ENCODE measurements around the gene WASF3. TPM values are rescaled to one million over a fixed set of nuclear protein-coding genes. Genes with fewer than 3 reads are reported as not detected.

WASF3 gene
- total RNA-seq, 1 donor from 2014 or later = 187 TPM

DNA sequence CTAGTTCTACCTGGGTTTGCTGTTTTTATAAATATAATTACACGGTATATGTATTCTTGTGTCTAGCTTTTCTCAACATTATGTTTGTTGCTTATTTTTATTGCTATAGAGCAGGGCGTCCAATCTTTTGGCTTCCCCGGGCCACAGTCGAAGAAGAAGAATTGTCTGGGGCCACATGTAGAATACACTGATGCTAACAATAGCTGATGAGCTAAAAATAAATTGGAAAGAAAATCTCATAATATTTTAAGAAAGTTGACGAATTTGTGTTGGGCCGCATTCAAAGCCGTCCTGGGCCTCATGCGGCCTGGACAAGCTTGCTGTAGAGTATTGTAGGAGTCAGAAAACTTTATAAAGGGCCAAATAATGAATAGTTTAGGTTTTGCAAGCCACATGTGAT is 169.2 kb downstream of the WASF3 start:
- DNase-seq (ENCODE audit: low spot score, unreplicated experiment) = no peak
- Mint-ChIP-seq H3K27me3 (peaks cover 22% of the 10 kb centered on the region), H3K4me3 (ENCODE audit: low read depth) (no peak overlapping the region), H3K4me1 (ENCODE audit: low read depth) (no peaks in the 10 kb centered on the region), H3K9me3 (ENCODE audit: low read depth) (peaks cover 3% of the 10 kb centered on the region), H3K27ac (no peak overlapping the region), H3K36me3 (ENCODE audit: insufficient read depth) (peaks cover 2% of the 10 kb centered on the region)
- no peak for TF ChIP-seq CTCF (IDR thresholded peaks at IDR 0.05; ENCODE audit: unreplicated experiment)

DNA sequence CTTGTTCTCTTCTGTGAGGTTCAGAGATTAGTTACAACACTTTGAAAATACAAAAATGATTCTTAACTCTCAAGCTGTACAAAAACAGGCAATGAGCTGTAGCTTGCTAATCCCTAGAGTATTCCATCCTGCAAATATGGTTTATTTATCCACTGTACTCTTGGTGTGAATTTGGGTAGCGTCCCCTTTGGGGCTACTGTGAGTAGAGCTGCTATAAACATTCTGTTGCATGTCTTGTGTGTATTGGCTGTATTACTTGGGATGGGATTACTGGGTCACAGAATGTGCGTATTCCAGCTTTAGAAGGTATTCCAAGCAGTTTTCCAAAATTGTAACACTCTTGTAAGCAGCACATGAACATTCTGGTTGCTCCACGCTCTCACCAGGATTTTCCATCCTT is 169.6 kb downstream of the WASF3 start:
- peaks cover 2% of the 10 kb centered on the region for H3K36me3 Mint-ChIP-seq (ENCODE audit: insufficient read depth)
- H3K27ac Mint-ChIP-seq = no peak overlapping the region
- no peaks in the 10 kb centered on the region for H3K4me1 Mint-ChIP-seq (ENCODE audit: low read depth)
- H3K9me3 Mint-ChIP-seq (ENCODE audit: low read depth) = peaks cover 3% of the 10 kb centered on the region
- peaks cover 25% of the 10 kb centered on the region for H3K27me3 Mint-ChIP-seq
- no peak overlapping the region for H3K4me3 Mint-ChIP-seq (ENCODE audit: low read depth)
- no peak for DNase-seq (ENCODE audit: low spot score, unreplicated experiment)
- no peak for TF ChIP-seq CTCF (IDR thresholded peaks at IDR 0.05; ENCODE audit: unreplicated experiment)

GRCh38 chr13:26727633-26728032 is 170.2 kb downstream of the WASF3 start:
- no peak for DNase-seq (ENCODE audit: low spot score, unreplicated experiment)
- H3K36me3 Mint-ChIP-seq (ENCODE audit: insufficient read depth) = peaks cover 2% of the 10 kb centered on the region
- no peak overlapping the region for H3K4me3 Mint-ChIP-seq (ENCODE audit: low read depth)

DNA sequence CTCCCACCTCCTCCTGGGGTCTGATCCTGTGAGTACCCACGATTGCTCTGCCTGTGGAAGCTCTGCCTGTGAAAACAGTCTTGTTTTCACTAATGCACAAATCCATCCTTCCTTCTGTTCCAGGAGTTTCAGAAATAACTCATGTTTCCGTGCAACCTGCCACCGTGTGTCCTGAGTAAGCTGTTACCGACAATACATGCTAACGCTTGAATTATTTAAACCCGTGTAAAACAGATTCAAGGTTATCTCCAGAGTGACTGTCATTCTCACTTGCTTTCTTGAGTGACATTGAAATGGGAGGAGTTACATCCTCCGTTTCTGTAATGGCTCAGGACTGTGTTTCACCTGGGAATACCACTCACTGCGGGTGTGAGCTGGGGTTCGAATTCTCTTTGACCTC is 178.2 kb downstream of the WASF3 start:
- DNase-seq (ENCODE audit: low spot score, unreplicated experiment) = no peak
- H3K9me3 Mint-ChIP-seq (ENCODE audit: low read depth) = peaks cover 19% of the 10 kb centered on the region
- no peak overlapping the region for H3K4me3 Mint-ChIP-seq (ENCODE audit: low read depth)
- peaks cover 31% of the 10 kb centered on the region for H3K27me3 Mint-ChIP-seq
- no peak for TF ChIP-seq CTCF (IDR thresholded peaks at IDR 0.05; ENCODE audit: unreplicated experiment)
- H3K36me3 Mint-ChIP-seq (ENCODE audit: insufficient read depth) = peaks cover 3% of the 10 kb centered on the region
- H3K4me1 Mint-ChIP-seq (ENCODE audit: low read depth) = no peaks in the 10 kb centered on the region
- H3K27ac Mint-ChIP-seq = no peak overlapping the region

More at GRCh38 chr13:26727633-26728032, 170.2 kb downstream of the WASF3 start:
- Mint-ChIP-seq H3K27ac (no peak overlapping the region), H3K4me1 (ENCODE audit: low read depth) (no peaks in the 10 kb centered on the region), H3K27me3 (peaks cover 25% of the 10 kb centered on the region), H3K9me3 (ENCODE audit: low read depth) (no peaks in the 10 kb centered on the region)
- TF ChIP-seq CTCF (IDR thresholded peaks at IDR 0.05; ENCODE audit: unreplicated experiment) = no peak

Other genes with a start within 250 kb of the WASF3 start
- not detected in 2 replicates for gene GPR12, start 203.1 kb downstream of the WASF3 start, total RNA-seq